GM12878 (cell line): ENCODE measurements around the gene NRXN3. TPM values are rescaled to one million over a fixed set of nuclear protein-coding genes. Genes with fewer than 3 reads are reported as not detected.

Experiments
- ATAC-seq: fragments of 200-7000 bp; cut with Tn5 transposase; 3 replicates; pipeline ENCODE4 v1.9.1; 2020; ENCODE audit warnings: mild to moderate bottlenecking, moderate library complexity
- BruUV-seq: library from RNA; stranded (reverse); fragments of 400-500 nt; replicated peaks from 2 replicates; lab custom pipeline; 2021; lab: Mats Ljungman, UMichigan
- CTCF ChIA-PET: fragments of 300-600 bp; sonication (Branson Sonifier 250); formaldehyde crosslinking; extraction: SDS; loops from one replicate; lab custom pipeline; 2021; ENCODE audit warnings: inconsistent platforms; lab: Yijun Ruan, JAX
- POLR2A ChIA-PET: fragments of 350-600 bp; formaldehyde crosslinking; extraction: SDS; loops from one replicate; lab custom pipeline; 2021; ENCODE audit warnings: inconsistent platforms; lab: Charles Lee
- RAD21 ChIA-PET: fragments of 300-600 bp; sonication (Branson Sonifier 250); formaldehyde crosslinking; loops from one replicate; lab custom pipeline; 2023; ENCODE audit warnings: antibody characterized with exemption; ENCODE audit not compliant: unreplicated experiment; lab: Charles Lee
- SMC1A ChIA-PET: fragments of 300-600 bp; sonication (Branson Sonifier 250); formaldehyde crosslinking; loops from one replicate; lab custom pipeline; 2023; ENCODE audit not compliant: unreplicated experiment, uncharacterized antibody; lab: Charles Lee
- DNase-seq: peaks from one replicate; pipeline ENCODE4 v3.0.0-alpha.2; 2011; ENCODE audit warnings: low read depth, low spot score
- FAIRE-seq: peaks from 3 replicates; lab custom pipeline; 2011; peaks lifted over from hg19 to GRCh38; lab: Jason Lieb, UNC
- H2AFZ ChIP-seq: 2 replicates; pipeline ENCODE4 v1.6.0; 2011; ENCODE audit warnings: low read depth, low read length, control low read depth; ENCODE audit not compliant: control insufficient read depth
- H3K27ac ChIP-seq: 2 replicates; pipeline ENCODE4 v1.5.1; 2011; ENCODE audit warnings: control low read depth; ENCODE audit not compliant: control insufficient read depth, insufficient read depth
- H3K27me3 ChIP-seq, 2 experiments: replicated peaks in 1 of 2; 2 replicates each; pipeline versions ENCODE4 v1.6.0 to v1.6.1; 2011; ENCODE audit warnings: low read length in 1 of 2; ENCODE audit not compliant: control insufficient read depth in 2 of 2, insufficient read depth in 2 of 2
- H3K36me3 ChIP-seq, 2 experiments: 2 replicates each; pipeline ENCODE4 v1.5.1; 2011; ENCODE audit warnings: low read length in 1 of 2; ENCODE audit not compliant: control insufficient read depth in 2 of 2, insufficient read depth in 2 of 2
- H3K4me1 ChIP-seq: 2 replicates; pipeline ENCODE4 v1.6.1; 2011; ENCODE audit warnings: mild to moderate bottlenecking, low read length, moderate library complexity, mixed read lengths; ENCODE audit not compliant: control insufficient read depth, insufficient read depth
- H3K4me2 ChIP-seq: 2 replicates; pipeline ENCODE4 v1.6.0; 2011; ENCODE audit warnings: control low read depth; ENCODE audit not compliant: control insufficient read depth, insufficient read depth
- H3K4me3 ChIP-seq: fragments of 200-600 bp; sonication (generic); 2 replicates; pipeline ENCODE4 v1.5.1; 2016
- H3K79me2 ChIP-seq: 2 replicates; pipeline ENCODE4 v1.6.0; 2011; ENCODE audit warnings: low read length; ENCODE audit not compliant: control insufficient read depth, insufficient read depth
- H3K9ac ChIP-seq: 2 replicates; pipeline ENCODE4 v1.8.0; 2011; ENCODE audit warnings: low read length, control low read depth, mixed read lengths; ENCODE audit not compliant: control insufficient read depth, insufficient read depth
- H3K9me3 ChIP-seq: replicated peaks from 3 replicates; pipeline ENCODE4 v1.5.1; 2011; ENCODE audit warnings: mild to moderate bottlenecking, low read length; ENCODE audit not compliant: control insufficient read depth, insufficient read depth
- H4K20me1 ChIP-seq: 2 replicates; pipeline ENCODE4 v1.6.0; 2011; ENCODE audit not compliant: control insufficient read depth, insufficient read depth
- CBX3 ChIP-seq: fragments of 200-600 bp; sonication (generic); IDR thresholded peaks from 2 replicates; pipeline ENCODE4 v1.6.1; 2016; ENCODE audit warnings: low read depth, borderline replicate concordance
- CHD2 ChIP-seq: IDR thresholded peaks from 2 replicates; pipeline ENCODE4 v1.6.1; 2011; ENCODE audit warnings: low read depth, low read length, improper control_type of control experiment, borderline replicate concordance
- CHD4 ChIP-seq: fragments of 200-600 bp; sonication (generic); IDR thresholded peaks from 2 replicates; pipeline ENCODE4 v1.6.1; 2016; ENCODE audit warnings: mild to moderate bottlenecking
- EZH2 ChIP-seq: IDR thresholded peaks from 2 replicates; pipeline ENCODE4 v1.6.1; 2012; ENCODE audit warnings: low read depth, mild to moderate bottlenecking, control low read depth, inconsistent platforms, low read length, borderline replicate concordance; ENCODE audit not compliant: control insufficient read depth
- FOXK2 ChIP-seq: fragments of 450-650 bp; IDR thresholded peaks from 2 replicates; pipeline ENCODE4 v1.6.1; 2017; ENCODE audit warnings: mild to moderate bottlenecking, moderate library complexity
- HDGF ChIP-seq: fragments of 450-650 bp; IDR thresholded peaks from 2 replicates; pipeline ENCODE4 v1.6.1; 2016; ENCODE audit warnings: antibody characterized with exemption
- MXI1 ChIP-seq: fragments of 150-350 bp; IDR thresholded peaks from 2 replicates; pipeline ENCODE4 v1.6.1; 2011; ENCODE audit warnings: low read depth, mild to moderate bottlenecking, inconsistent platforms, low read length, improper control_type of control experiment
- NR2C2 ChIP-seq: IDR thresholded peaks from 2 replicates; pipeline ENCODE4 v1.6.1; 2011; ENCODE audit warnings: borderline replicate concordance, low read depth; ENCODE audit not compliant: control insufficient read depth, insufficient read length
- NRF1 ChIP-seq: conservative IDR thresholded peaks from 2 replicates; pipeline ENCODE4 v1.6.1; 2011; ENCODE audit warnings: mild to moderate bottlenecking, low read depth, low read length, improper control_type of control experiment
- PAX5 ChIP-seq: IDR thresholded peaks from 2 replicates; pipeline ENCODE4 v1.6.1; 2011; ENCODE audit warnings: low read depth, low read length, borderline replicate concordance
- POLR2AphosphoS5 ChIP-seq: IDR thresholded peaks from 2 replicates; pipeline ENCODE4 v1.6.1; 2011; ENCODE audit warnings: mild to moderate bottlenecking, low read length, inconsistent platforms
- SMC3 ChIP-seq: IDR thresholded peaks from 2 replicates; pipeline ENCODE4 v1.6.1; 2011; ENCODE audit warnings: low read length, improper control_type of control experiment, borderline replicate concordance
- SRF ChIP-seq, 2 experiments: IDR thresholded peaks; 2 replicates each; pipeline ENCODE4 v1.6.1; 2011; ENCODE audit warnings: low read depth in 2 of 2, low read length in 2 of 2, mild to moderate bottlenecking in 1 of 2, moderate library complexity in 1 of 2
- SUPT20H ChIP-seq: IDR thresholded peaks from 2 replicates; pipeline ENCODE4 v1.6.1; 2011; ENCODE audit warnings: low read depth, mild to moderate bottlenecking, low read length, moderate library complexity, borderline replicate concordance; ENCODE audit not compliant: control insufficient read depth
- ZNF274 ChIP-seq: IDR thresholded peaks from one replicate; pipeline ENCODE4 v1.8.0; 2011; ENCODE audit not compliant: insufficient read length, insufficient read depth
- WGBS: methylation state at CpG from one replicate; pipeline ENCODE4 v1.1.6; 2016; ENCODE audit warnings: low lambda C conversion rate; ENCODE audit not compliant: insufficient replicate concordance, insufficient coverage; ENCODE audit errors: missing lambda C conversion rate; 5-methylcytosine and 5-hydroxymethylcytosine counted together
- in situ Hi-C: fragments of 300-500 bp; cut with MboI; formaldehyde crosslinking; loops from 9 replicates; pipeline ENCODE4 v1.14.3; 2018; ENCODE audit warnings: mixed read lengths
- intact Hi-C: fragments of 100-400 bp; cut with micrococcal nuclease; formaldehyde crosslinking; loops from one replicate; pipeline ENCODE4 v1.14.2; 2022; ENCODE audit not compliant: unreplicated experiment
- polyA plus RNA-seq, 11 experiments: library from polyadenylated mRNA; depleted of rRNA in 4 of 11; unstranded in 6 of 11; stranded (reverse) in 5 of 11; fragments of >200 nt; fragmentation: Nextera tagmentation in 4 of 11; fragmentation: Illumina TruSeq in 1 of 11; extraction: Ambion mirVana in 4 of 11; extraction: Trizol in 1 of 11; gene quantifications; 1 replicate in 1 of 11; 2 replicates in 10 of 11; pipeline versions ENCODE4 v1.2.1 to v1.2.3, GENCODE V29; 2011 to 2016; ENCODE audit warnings: inconsistent platforms in 2 of 11, missing spikeins in 2 of 11, low read depth in 1 of 11
- total RNA-seq, 4 experiments: library from RNA; depleted of rRNA in 3 of 4; stranded (reverse); fragments of >200 nt in 3 of 4; fragmentation: Illumina TruSeq in 1 of 4; extraction: Trizol in 1 of 4; gene quantifications; 2 replicates each; pipeline versions ENCODE4 v1.2.1 to v1.2.3, GENCODE V29; 2013 to 2021
- TF ChIP-seq, protein P1 (sequence below): fragments of 450-650 bp; conservative IDR thresholded peaks from 2 replicates; pipeline ENCODE4 v1.6.1; 2017; ENCODE audit warnings: mild to moderate bottlenecking, moderate library complexity
- TF ChIP-seq, protein P2 (sequence below): IDR thresholded peaks from 2 replicates; pipeline ENCODE4 v1.6.1; 2012; ENCODE audit warnings: mild to moderate bottlenecking, low read depth, low read length
- TF ChIP-seq, protein P3 (sequence below): fragments of 450-650 bp; IDR thresholded peaks from 2 replicates; pipeline ENCODE4 v1.6.1; 2017; ENCODE audit warnings: low read depth, mild to moderate bottlenecking, moderate library complexity

The NRXN3 gene
- total and polyA plus RNA-seq, 10 of the 15 experiments (the other 5 are each of a cell fraction or from before 2014, with no cell fraction given), result 0.52 to 3.3 (median 1.4) TPM

DNA sequence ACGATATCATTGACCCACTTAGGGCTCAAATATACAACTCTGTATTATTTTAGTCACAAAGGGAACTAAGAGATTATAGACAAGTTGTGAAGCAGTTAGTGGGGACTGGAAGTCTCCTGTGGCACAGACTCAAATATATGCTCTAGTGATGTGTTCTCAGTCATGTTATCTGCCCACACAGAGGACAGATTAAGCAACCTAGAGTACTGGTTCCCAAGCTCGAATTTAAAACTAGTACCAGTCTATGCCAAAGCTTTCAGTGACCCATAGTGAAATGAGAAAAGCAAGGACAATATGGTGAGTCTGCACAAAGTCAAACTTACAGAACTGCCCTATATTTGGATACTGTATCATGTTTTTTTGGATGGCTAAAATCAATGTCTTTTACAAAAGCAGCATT, 1651.9 kb downstream of the NRXN3 start:
- Histone ChIP-seq H3K4me3 (no peak overlapping the region), H3K27me3 (no peaks in the 10 kb centered on the region), H3K79me2 (no peaks in the 10 kb centered on the region), H3K27ac (no peak overlapping the region), H3K4me2 (no peak overlapping the region), H3K9me3 (no peaks in the 10 kb centered on the region), H2AFZ (no peak overlapping the region), H3K4me1 (no peaks in the 10 kb centered on the region), H3K9ac (no peak overlapping the region), H3K36me3 (no peaks in the 10 kb centered on the region), H4K20me1 (no peaks in the 10 kb centered on the region)
- CTCF ChIA-PET, result no interaction called here
- intact Hi-C loops, result no loop called here
- WGBS, result 0% methylated on average over 2 of the region's 2 CpGs
- ATAC-seq, result no peak
- RAD21 ChIA-PET, result no interaction called here
- no TSS peak for BruUV-seq
- SMC1A ChIA-PET, result no interaction called here
- no peak for TF ChIP-seq SUPT20H
- TF ChIP-seq CHD4, result no peak
- no peak for TF ChIP-seq MXI1
- no peak for TF ChIP-seq SRF (IDR thresholded peaks at IDR 0.05; ENCODE audit: low read depth in 2 of 2, low read length in 2 of 2)
- no peak for TF ChIP-seq PAX5
- no peak for TF ChIP-seq CHD2
- no peak for TF ChIP-seq NR2C2
- TF ChIP-seq CBX3, result no peak
- TF ChIP-seq EZH2, result no peak
- no peak for TF ChIP-seq ZNF274
- TF ChIP-seq, protein P1, sequence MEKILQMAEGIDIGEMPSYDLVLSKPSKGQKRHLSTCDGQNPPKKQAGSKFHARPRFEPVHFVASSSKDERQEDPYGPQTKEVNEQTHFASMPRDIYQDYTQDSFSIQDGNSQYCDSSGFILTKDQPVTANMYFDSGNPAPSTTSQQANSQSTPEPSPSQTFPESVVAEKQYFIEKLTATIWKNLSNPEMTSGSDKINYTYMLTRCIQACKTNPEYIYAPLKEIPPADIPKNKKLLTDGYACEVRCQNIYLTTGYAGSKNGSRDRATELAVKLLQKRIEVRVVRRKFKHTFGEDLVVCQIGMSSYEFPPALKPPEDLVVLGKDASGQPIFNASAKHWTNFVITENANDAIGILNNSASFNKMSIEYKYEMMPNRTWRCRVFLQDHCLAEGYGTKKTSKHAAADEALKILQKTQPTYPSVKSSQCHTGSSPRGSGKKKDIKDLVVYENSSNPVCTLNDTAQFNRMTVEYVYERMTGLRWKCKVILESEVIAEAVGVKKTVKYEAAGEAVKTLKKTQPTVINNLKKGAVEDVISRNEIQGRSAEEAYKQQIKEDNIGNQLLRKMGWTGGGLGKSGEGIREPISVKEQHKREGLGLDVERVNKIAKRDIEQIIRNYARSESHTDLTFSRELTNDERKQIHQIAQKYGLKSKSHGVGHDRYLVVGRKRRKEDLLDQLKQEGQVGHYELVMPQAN, result no peak
- TF ChIP-seq FOXK2, result no peak
- TF ChIP-seq SMC3, result no peak
- TF ChIP-seq POLR2AphosphoS5, result no peak
- TF ChIP-seq HDGF, result no peak
- TF ChIP-seq, protein P2, sequence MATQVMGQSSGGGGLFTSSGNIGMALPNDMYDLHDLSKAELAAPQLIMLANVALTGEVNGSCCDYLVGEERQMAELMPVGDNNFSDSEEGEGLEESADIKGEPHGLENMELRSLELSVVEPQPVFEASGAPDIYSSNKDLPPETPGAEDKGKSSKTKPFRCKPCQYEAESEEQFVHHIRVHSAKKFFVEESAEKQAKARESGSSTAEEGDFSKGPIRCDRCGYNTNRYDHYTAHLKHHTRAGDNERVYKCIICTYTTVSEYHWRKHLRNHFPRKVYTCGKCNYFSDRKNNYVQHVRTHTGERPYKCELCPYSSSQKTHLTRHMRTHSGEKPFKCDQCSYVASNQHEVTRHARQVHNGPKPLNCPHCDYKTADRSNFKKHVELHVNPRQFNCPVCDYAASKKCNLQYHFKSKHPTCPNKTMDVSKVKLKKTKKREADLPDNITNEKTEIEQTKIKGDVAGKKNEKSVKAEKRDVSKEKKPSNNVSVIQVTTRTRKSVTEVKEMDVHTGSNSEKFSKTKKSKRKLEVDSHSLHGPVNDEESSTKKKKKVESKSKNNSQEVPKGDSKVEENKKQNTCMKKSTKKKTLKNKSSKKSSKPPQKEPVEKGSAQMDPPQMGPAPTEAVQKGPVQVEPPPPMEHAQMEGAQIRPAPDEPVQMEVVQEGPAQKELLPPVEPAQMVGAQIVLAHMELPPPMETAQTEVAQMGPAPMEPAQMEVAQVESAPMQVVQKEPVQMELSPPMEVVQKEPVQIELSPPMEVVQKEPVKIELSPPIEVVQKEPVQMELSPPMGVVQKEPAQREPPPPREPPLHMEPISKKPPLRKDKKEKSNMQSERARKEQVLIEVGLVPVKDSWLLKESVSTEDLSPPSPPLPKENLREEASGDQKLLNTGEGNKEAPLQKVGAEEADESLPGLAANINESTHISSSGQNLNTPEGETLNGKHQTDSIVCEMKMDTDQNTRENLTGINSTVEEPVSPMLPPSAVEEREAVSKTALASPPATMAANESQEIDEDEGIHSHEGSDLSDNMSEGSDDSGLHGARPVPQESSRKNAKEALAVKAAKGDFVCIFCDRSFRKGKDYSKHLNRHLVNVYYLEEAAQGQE, result no peak
- TF ChIP-seq, protein P3, sequence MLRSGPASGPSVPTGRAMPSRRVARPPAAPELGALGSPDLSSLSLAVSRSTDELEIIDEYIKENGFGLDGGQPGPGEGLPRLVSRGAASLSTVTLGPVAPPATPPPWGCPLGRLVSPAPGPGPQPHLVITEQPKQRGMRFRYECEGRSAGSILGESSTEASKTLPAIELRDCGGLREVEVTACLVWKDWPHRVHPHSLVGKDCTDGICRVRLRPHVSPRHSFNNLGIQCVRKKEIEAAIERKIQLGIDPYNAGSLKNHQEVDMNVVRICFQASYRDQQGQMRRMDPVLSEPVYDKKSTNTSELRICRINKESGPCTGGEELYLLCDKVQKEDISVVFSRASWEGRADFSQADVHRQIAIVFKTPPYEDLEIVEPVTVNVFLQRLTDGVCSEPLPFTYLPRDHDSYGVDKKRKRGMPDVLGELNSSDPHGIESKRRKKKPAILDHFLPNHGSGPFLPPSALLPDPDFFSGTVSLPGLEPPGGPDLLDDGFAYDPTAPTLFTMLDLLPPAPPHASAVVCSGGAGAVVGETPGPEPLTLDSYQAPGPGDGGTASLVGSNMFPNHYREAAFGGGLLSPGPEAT, result no peak
- TF ChIP-seq NRF1, result no peak
- no peak for DNase-seq
- in situ Hi-C loops, result no loop called here
- POLR2A ChIA-PET, result no interaction called here
- no peak for FAIRE-seq
